CD14-positive monocyte (primary cell): ENCODE results near the gene R3HDM2. TPM values are rescaled to one million over a fixed set of nuclear protein-coding genes. Genes with fewer than 3 reads are reported as not detected.
A peak's percentile ranks its signal among the peaks of the same experiment; 100 is the strongest.

Experiments
- DNase-seq, 3 donors: peaks; one replicate each; pipeline ENCODE4 v3.0.0-alpha.2; 2011 to 2022
- H2AFZ ChIP-seq: 2 replicates; pipeline ENCODE4 v1.6.0; 2012; ENCODE audit warnings: mild to moderate bottlenecking, low read depth, low read length, inconsistent platforms; ENCODE audit not compliant: insufficient read depth, poor library complexity, severe bottlenecking
- H3K27ac ChIP-seq, 2 donors: 1 replicate in 1 of 2; 2 replicates in 1 of 2; pipeline ENCODE4 v1.5.1; 2012 to 2013; ENCODE audit warnings: low read length in 2 of 2, control low read depth in 1 of 2, inconsistent platforms in 1 of 2, low read depth in 1 of 2, mild to moderate bottlenecking in 1 of 2
- H3K27me3 ChIP-seq, 2 donors: one replicate each; pipeline versions ENCODE4 v1.6.0 to v1.6.1; 2011 to 2013; ENCODE audit warnings: low read length in 2 of 2; ENCODE audit not compliant: control insufficient read depth in 2 of 2, insufficient read depth in 2 of 2
- H3K36me3 ChIP-seq, 2 donors: replicated peaks in 1 of 2; 1 replicate in 1 of 2; 2 replicates in 1 of 2; pipeline versions ENCODE4 v1.5.1 to v1.6.1; 2012 to 2013; ENCODE audit warnings: low read length in 2 of 2, control low read depth in 1 of 2, inconsistent platforms in 1 of 2, mild to moderate bottlenecking in 1 of 2; ENCODE audit not compliant: insufficient read depth in 2 of 2, control insufficient read depth in 1 of 2
- H3K4me1 ChIP-seq, 2 donors: 1 replicate in 1 of 2; 2 replicates in 1 of 2; pipeline versions ENCODE4 v1.5.1 to v1.6.1; 2012 to 2013; ENCODE audit warnings: low read length in 2 of 2, control low read depth in 1 of 2, inconsistent platforms in 1 of 2, mild to moderate bottlenecking in 1 of 2, moderate library complexity in 1 of 2; ENCODE audit not compliant: insufficient read depth in 2 of 2, control insufficient read depth in 1 of 2
- H3K4me2 ChIP-seq: replicated peaks from 2 replicates; pipeline ENCODE3; 2012; ENCODE audit warnings: low read length, moderate library complexity, mild to moderate bottlenecking; ENCODE audit not compliant: poor library complexity, severe bottlenecking; ENCODE audit errors: extremely low read depth
- H3K4me3 ChIP-seq, 3 experiments: fragments of 200-600 bp in 1 of 3; sonication (generic) in 1 of 3; replicated peaks in 1 of 3; 1 replicate in 2 of 3; 2 replicates in 1 of 3; pipeline ENCODE4 v1.5.1; 2011 to 2013; ENCODE audit warnings: low read length in 3 of 3, mild to moderate bottlenecking in 3 of 3, control low read depth in 2 of 3, low read depth in 2 of 3, inconsistent platforms in 1 of 3, moderate library complexity in 1 of 3
- H3K79me2 ChIP-seq: 2 replicates; pipeline ENCODE4 v1.6.0; 2012; ENCODE audit warnings: mild to moderate bottlenecking, control low read depth, inconsistent platforms, low read length, moderate library complexity; ENCODE audit not compliant: insufficient read depth
- H3K9ac ChIP-seq: 2 replicates; pipeline ENCODE4 v1.6.0; 2017; ENCODE audit warnings: low read length, mild to moderate bottlenecking; ENCODE audit not compliant: insufficient read depth, poor library complexity, severe bottlenecking
- H3K9me3 ChIP-seq, 2 donors: replicated peaks in 1 of 2; 1 replicate in 1 of 2; 2 replicates in 1 of 2; pipeline versions ENCODE4 v1.5.1 to v1.6.1; 2012 to 2013; ENCODE audit warnings: low read length in 2 of 2, control low read depth in 1 of 2; ENCODE audit not compliant: control insufficient read depth in 1 of 2, insufficient read depth in 1 of 2
- H4K20me1 ChIP-seq: 2 replicates; pipeline ENCODE4 v1.6.0; 2012; ENCODE audit warnings: mild to moderate bottlenecking, low read length, control low read depth, moderate library complexity; ENCODE audit not compliant: insufficient read depth
- H3K27ac Mint-ChIP-seq, 7 donors: one replicate each; pipeline ENCODE4 v1.8.0; 2020; ENCODE audit warnings: mild to moderate bottlenecking in 7 of 7, mixed read lengths in 7 of 7, moderate library complexity in 6 of 7, inconsistent platforms in 2 of 7
- H3K27me3 Mint-ChIP-seq, 3 donors: one replicate each; pipeline ENCODE4 v1.8.0; 2021 to 2022; ENCODE audit warnings: low read depth in 3 of 3, mild to moderate bottlenecking in 3 of 3, mixed read lengths in 3 of 3, moderate library complexity in 3 of 3, inconsistent platforms in 1 of 3
- H3K36me3 Mint-ChIP-seq, 2 donors: one replicate each; pipeline ENCODE4 v1.8.0; 2020; ENCODE audit warnings: mixed read lengths in 2 of 2, inconsistent platforms in 1 of 2, mild to moderate bottlenecking in 1 of 2
- H3K4me1 Mint-ChIP-seq: one replicate; pipeline ENCODE4 v1.8.0; 2020; ENCODE audit warnings: mild to moderate bottlenecking, mixed read lengths
- H3K4me3 Mint-ChIP-seq, 2 donors: one replicate each; pipeline ENCODE4 v1.8.0; 2020; ENCODE audit warnings: mild to moderate bottlenecking in 2 of 2, mixed read lengths in 2 of 2, moderate library complexity in 1 of 2
- H3K9me3 Mint-ChIP-seq, 7 donors: one replicate each; pipeline ENCODE4 v1.8.0; 2020 to 2022; ENCODE audit warnings: mixed read lengths in 7 of 7, mild to moderate bottlenecking in 6 of 7, moderate library complexity in 6 of 7, inconsistent platforms in 2 of 7
- WGBS: methylation state at CpG from one replicate; pipeline ENCODE4 v1.1.5; 2013; ENCODE audit warnings: missing lambda C conversion rate; ENCODE audit not compliant: insufficient coverage; 5-methylcytosine and 5-hydroxymethylcytosine counted together
- intact Hi-C, 2 donors: fragments of 100-400 bp; cut with micrococcal nuclease; formaldehyde crosslinking; loops; one replicate each; pipeline versions ENCODE4 v1.15.0 to v1.15.1; 2023
- polyA plus RNA-seq, 3 donors: library from polyadenylated mRNA; depleted of rRNA in 1 of 3; unstranded in 2 of 3; stranded (reverse) in 1 of 3; fragments of 300-500 nt in 2 of 3; fragments of >200 nt in 1 of 3; fragmentation: Illumina TruSeq in 2 of 3; gene quantifications; 1 replicate in 2 of 3; 2 replicates in 1 of 3; pipeline ENCODE4 v1.2.3, GENCODE V29; 2012 to 2021
- TF ChIP-seq, protein P1 (sequence below): fragments of 200-600 bp; IDR thresholded peaks from one replicate; pipeline ENCODE4 v1.8.0; 2022; ENCODE audit warnings: antibody characterized with exemption, mild to moderate bottlenecking

The R3HDM2 gene
- polyA plus RNA-seq, 3 donors = 4.2 to 69.4 (median 7.3) TPM

DNA sequence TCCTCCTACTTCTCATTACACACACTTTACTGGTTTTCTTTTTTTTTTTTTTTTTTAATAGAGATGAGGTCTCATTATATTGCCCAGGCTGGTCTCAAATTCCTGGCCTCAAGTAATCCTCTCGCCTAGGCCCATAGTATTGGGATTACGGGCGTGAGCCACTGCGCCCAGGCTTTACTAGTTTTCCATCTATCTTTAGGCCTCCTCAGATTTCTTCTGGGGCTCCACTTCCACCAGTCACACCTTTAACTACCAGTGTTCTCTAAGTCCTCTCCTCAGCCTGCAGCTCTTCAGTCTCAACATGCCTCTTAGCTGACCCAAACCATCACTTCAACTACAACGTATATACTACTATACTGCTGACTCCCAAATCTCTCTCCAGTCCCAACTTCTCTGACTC, 10.4 kb downstream of the R3HDM2 start:
- H3K36me3 ChIP-seq = peaks cover 26 to 55% of the 10 kb centered on the region in 2 donors
- TF ChIP-seq, protein P1, sequence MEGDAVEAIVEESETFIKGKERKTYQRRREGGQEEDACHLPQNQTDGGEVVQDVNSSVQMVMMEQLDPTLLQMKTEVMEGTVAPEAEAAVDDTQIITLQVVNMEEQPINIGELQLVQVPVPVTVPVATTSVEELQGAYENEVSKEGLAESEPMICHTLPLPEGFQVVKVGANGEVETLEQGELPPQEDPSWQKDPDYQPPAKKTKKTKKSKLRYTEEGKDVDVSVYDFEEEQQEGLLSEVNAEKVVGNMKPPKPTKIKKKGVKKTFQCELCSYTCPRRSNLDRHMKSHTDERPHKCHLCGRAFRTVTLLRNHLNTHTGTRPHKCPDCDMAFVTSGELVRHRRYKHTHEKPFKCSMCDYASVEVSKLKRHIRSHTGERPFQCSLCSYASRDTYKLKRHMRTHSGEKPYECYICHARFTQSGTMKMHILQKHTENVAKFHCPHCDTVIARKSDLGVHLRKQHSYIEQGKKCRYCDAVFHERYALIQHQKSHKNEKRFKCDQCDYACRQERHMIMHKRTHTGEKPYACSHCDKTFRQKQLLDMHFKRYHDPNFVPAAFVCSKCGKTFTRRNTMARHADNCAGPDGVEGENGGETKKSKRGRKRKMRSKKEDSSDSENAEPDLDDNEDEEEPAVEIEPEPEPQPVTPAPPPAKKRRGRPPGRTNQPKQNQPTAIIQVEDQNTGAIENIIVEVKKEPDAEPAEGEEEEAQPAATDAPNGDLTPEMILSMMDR = no peak
- Mint-ChIP-seq H3K4me1 (peaks cover 10% of the 10 kb centered on the region), H3K27me3 (no peaks in the 10 kb centered on the region), H3K27ac (peak overlapping the region in 3 of 7 donors; percentile 0 to 39 (median 1)), H3K4me3 (no peak overlapping the region), H3K9me3 (peaks cover 0 to 2% (median 0%) of the 10 kb centered on the region in 7 donors), H3K36me3 (peaks cover 39 to 62% of the 10 kb centered on the region in 2 donors)
- 98% methylated on average over 5 of the region's 5 CpGs for whole genome bisulfite sequencing
- no peaks in the 10 kb centered on the region for H3K4me1 ChIP-seq
- H3K4me2 ChIP-seq = no peak overlapping the region
- no peak for DNase-seq
- H3K9me3 ChIP-seq = no peaks in the 10 kb centered on the region
- H2AFZ ChIP-seq = no peak overlapping the region
- H3K9ac ChIP-seq = no peak overlapping the region
- no peak overlapping the region for H3K27ac ChIP-seq
- peaks cover 72% of the 10 kb centered on the region for H4K20me1 ChIP-seq
- intact Hi-C loops = no loop called here
- no peaks in the 10 kb centered on the region for H3K27me3 ChIP-seq
- H3K79me2 ChIP-seq = peaks cover 78% of the 10 kb centered on the region
- H3K4me3 ChIP-seq = no peak overlapping the region

DNA sequence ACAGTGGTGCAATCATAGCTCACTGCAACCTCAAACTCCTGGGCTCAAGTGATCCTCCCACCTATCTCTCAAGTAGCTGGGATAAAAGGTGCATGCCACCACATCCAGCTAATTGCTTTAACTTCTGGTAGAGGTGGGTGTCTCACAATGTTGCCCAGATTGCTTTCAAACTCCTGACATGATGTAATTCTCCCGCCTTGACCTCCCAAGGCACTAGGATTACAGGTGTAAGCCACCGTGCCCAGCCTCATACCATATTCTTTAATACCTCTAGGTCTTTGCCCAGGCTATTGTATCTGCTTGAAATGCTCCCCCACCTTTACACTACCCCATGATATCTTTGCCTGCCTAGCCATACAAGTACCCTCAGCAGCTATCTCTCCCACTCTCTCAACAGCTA, 11.3 kb downstream of the R3HDM2 start:
- no peaks in the 10 kb centered on the region for H3K27me3 Mint-ChIP-seq
- no peak overlapping the region for H3K4me3 ChIP-seq
- no peak for DNase-seq
- peaks cover 0 to 2% (median 0%) of the 10 kb centered on the region in 7 donors for H3K9me3 Mint-ChIP-seq
- H3K9ac ChIP-seq = no peak overlapping the region
- no peak overlapping the region for H2AFZ ChIP-seq
- no peak overlapping the region for H3K4me2 ChIP-seq
- no peaks in the 10 kb centered on the region for H3K27me3 ChIP-seq
- H4K20me1 ChIP-seq = peaks cover 78% of the 10 kb centered on the region
- no peaks in the 10 kb centered on the region for H3K4me1 ChIP-seq
- WGBS = 100% methylated on average over 2 of the region's 2 CpGs
- intact Hi-C loops = no loop called here
- H3K9me3 ChIP-seq = no peaks in the 10 kb centered on the region
- TF ChIP-seq, protein P1 = no peak
- H3K27ac ChIP-seq = no peak overlapping the region
- H3K36me3 Mint-ChIP-seq = peaks cover 36 to 56% of the 10 kb centered on the region in 2 donors
- H3K36me3 ChIP-seq = peaks cover 26 to 49% of the 10 kb centered on the region in 2 donors
- H3K79me2 ChIP-seq = peaks cover 80% of the 10 kb centered on the region
- peak overlapping the region in 1 of 7 donors; percentile 30 for H3K27ac Mint-ChIP-seq
- H3K4me1 Mint-ChIP-seq = peaks cover 12% of the 10 kb centered on the region
- no peak overlapping the region for H3K4me3 Mint-ChIP-seq
